GM19468 (cell line): ENCODE data around the gene ARHGEF1.

Experiments
- ATAC-seq: cut with Tn5 transposase; IDR thresholded peaks from one replicate; pipeline ENCODE4 v1.9.1; 2021; ENCODE audit warnings: mild to moderate bottlenecking, moderate library complexity, moderate number of reproducible peaks; ENCODE audit not compliant: unreplicated experiment; ENCODE audit errors: extremely low read depth

ARHGEF1 gene

GRCh38 chr19:41941410-41942202 lies 58.6 kb downstream of the ARHGEF1 start:
- no peak for ATAC-seq

GRCh38 chr19:41944336-41944735 lies 61.4 kb downstream of the ARHGEF1 start:
- no peak for ATAC-seq

DNA sequence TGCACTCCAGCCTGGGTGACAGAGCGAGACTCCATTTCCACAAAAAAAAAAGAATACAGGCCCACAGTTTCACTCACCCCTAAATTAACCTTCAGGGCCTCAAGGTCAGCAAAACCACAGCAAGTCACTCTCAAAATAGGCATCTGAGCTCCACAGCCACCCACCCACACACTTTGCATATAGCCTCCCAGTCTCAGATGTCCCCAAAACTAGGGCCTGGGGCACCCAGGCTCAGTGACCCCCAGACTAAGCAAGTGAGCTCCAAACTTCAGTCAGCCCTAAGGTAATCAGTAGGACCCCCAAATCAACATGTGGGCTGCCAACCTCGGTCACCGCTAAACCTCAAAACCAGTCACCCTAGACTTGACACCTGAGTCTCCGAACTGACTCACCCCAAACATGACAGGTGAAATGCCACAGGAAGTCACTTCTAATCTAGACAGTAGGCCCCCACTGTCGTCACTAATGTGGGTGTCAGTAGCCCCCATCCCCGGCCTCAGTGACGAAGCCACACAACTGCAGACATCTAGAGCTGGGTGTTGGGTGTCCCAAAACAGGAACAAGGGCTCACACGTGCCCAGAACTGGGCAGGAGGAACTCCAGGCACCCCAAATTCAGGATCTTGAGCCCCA lies 62.3 kb downstream of the ARHGEF1 start:
- peak; percentile 59 for ATAC-seq

- ATAC-seq = no peak
These were observed 64.1 kb downstream of the ARHGEF1 start for GRCh38 chr19:41947091-41947490.

- no peak for ATAC-seq
These were observed 68.7 kb downstream of the ARHGEF1 start for GRCh38 chr19:41951686-41952172.

GRCh38 chr19:41955521-41955920 lies 72.5 kb downstream of the ARHGEF1 start:
- ATAC-seq = no peak

- no peak for ATAC-seq
These were observed 73.6 kb downstream of the ARHGEF1 start for GRCh38 chr19:41956621-41957020.
